Esophagus (tissue), 2 donors: ENCODE results near the gene RBM20. TPM values are rescaled to one million over a fixed set of nuclear protein-coding genes. Genes with fewer than 3 reads are reported as not detected.

Source experiments
- H3K27ac ChIP-seq, 2 donors: one replicate each; pipeline ENCODE4 v1.5.1; 2013; ENCODE audit warnings: low read depth in 2 of 2, mild to moderate bottlenecking in 2 of 2, inconsistent platforms in 1 of 2, low read length in 1 of 2, moderate library complexity in 1 of 2
- H3K27me3 ChIP-seq, 2 donors: one replicate each; pipeline ENCODE4 v1.6.1; 2013; ENCODE audit warnings: low read length in 2 of 2, control low read depth in 1 of 2, mild to moderate bottlenecking in 1 of 2; ENCODE audit not compliant: insufficient read depth in 2 of 2, control insufficient read depth in 1 of 2
- H3K36me3 ChIP-seq, 2 donors: one replicate each; pipeline ENCODE4 v1.6.1; 2013; ENCODE audit warnings: low read length in 1 of 2; ENCODE audit not compliant: control insufficient read depth in 2 of 2, insufficient read depth in 2 of 2
- H3K4me1 ChIP-seq, 2 donors: one replicate each; pipeline ENCODE4 v1.6.1; 2013; ENCODE audit warnings: low read length in 1 of 2; ENCODE audit not compliant: control insufficient read depth in 2 of 2, insufficient read depth in 2 of 2
- H3K4me3 ChIP-seq, 2 donors: one replicate each; pipeline ENCODE4 v1.5.1; 2013; ENCODE audit warnings: low read length in 2 of 2, mild to moderate bottlenecking in 2 of 2, low read depth in 1 of 2, moderate library complexity in 1 of 2
- H3K9me3 ChIP-seq, 2 donors: one replicate each; pipeline ENCODE4 v1.6.1; 2013; ENCODE audit warnings: mild to moderate bottlenecking in 2 of 2, low read depth in 1 of 2, low read length in 1 of 2, moderate library complexity in 1 of 2; ENCODE audit not compliant: control insufficient read depth in 2 of 2, insufficient read depth in 1 of 2
- WGBS, 2 donors: extraction: QIAGEN DNeasy Blood & Tissue Kit; methylation state at CpG; one replicate each; pipeline ENCODE4 v1.1.7; 2013; 5-methylcytosine and 5-hydroxymethylcytosine counted together
- polyA plus RNA-seq, 2 donors: library from polyadenylated mRNA; stranded (reverse); fragments of 200-250 nt; gene quantifications; one replicate each; pipeline ENCODE4 v1.2.3, GENCODE V29; 2013
- donor health status: healthy with polysubstance abuse.
- donor health status: Bipolar disorder and iron deficiency.

The RBM20 gene
- polyA plus RNA-seq, 2 donors = 2.7 to 7.2 TPM

DNA sequence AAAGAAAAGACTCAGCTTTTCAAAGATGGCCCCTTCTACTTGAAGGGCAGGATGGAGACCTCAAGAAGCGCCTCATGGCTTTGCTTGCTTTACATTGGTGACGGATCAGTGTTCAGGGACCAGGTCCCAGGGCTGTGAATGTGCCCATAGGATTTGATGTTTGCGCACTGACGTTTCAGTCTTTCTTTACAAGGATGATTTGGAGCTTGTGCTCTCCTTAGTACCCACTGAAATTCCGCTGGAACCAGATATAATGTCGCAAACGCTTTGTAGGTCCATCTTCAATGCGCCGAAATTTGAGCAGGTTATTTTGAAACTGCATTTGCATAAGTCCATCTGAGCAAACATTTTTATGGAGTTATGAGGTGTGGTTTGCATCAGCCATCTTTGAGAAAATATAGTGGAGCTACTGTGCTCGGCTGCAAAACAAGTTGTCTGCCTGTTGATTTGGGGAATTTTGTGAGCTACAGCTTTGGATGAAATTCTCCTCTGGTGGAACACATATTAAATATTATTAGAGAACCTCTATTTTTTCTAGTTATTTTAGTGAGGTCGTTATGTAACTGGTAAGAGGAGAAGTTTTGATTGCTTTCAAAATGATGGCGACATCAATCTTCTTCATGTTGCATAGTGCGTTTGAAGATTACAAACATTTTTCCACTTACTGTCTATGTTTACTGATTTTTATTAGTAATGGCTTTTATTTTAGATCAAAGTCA, 2.4 kb downstream of the RBM20 start:
- 82 to 83% methylated on average over 13 of the region's 13 CpGs for WGBS, 2 donors

DNA sequence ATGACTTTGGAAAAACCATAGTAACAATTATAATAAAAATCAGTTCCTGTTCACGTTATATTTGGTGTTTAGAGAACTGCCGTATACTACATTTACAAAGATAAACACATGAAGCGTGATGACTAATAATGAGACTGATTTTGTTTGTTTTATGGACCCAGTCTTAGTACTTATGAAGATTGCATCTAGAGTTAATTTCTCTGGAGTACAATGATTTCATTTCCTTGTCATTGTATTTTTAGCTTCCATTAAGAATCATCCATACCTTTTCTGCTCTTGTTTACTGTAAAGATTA, 2.9 kb downstream of the RBM20 start:
- Histone ChIP-seq H3K36me3 (no peaks in the 10 kb centered on the region), H3K4me1 (peaks cover 4 to 6% of the 10 kb centered on the region in 2 donors), H3K4me3 (no peak overlapping the region), H3K9me3 (no peaks in the 10 kb centered on the region), H3K27me3 (peaks cover 9 to 21% of the 10 kb centered on the region in 2 donors), H3K27ac (no peak overlapping the region)
- WGBS, 2 donors = 64 to 66% methylated on average over 3 of the region's 3 CpGs

More for the DNA sequence above, 2.4 kb downstream of the RBM20 start:
- no peak overlapping the region for H3K4me3 ChIP-seq
- H3K36me3 ChIP-seq = no peaks in the 10 kb centered on the region
- no peak overlapping the region for H3K27ac ChIP-seq
- no peaks in the 10 kb centered on the region for H3K9me3 ChIP-seq
- H3K27me3 ChIP-seq = peaks cover 9 to 21% of the 10 kb centered on the region in 2 donors
- H3K4me1 ChIP-seq = peaks cover 4 to 6% of the 10 kb centered on the region in 2 donors

DNA sequence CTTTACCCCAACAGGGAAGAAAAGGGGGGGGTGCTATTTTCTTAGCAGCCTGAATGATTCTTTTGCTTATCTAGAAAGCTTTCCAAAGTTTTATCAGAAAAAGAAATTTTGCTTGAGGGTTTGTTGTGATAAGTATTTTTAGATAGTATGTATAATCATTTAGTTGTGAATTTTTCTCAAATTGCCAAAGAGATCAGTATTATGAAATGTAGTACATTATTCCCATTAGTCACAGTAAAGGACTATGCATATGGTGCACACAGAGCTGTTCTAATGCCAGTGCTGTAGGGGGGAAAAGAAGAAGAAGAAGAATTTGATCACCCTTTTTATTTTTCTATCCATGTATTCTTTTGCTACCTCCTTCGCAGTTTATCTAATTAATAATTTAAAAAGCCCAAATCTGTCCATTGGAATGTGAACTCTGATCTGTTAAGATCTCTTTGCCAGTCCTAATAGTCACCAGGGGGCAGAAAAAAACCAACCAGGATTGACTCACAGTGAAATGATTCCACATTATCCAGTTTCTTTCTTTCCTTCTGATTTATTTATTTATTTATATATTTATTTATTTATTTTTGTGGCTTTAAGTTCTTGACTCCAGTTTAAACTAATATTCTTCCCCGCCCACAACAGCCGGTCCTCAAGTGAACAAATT, 4.7 kb downstream of the RBM20 start:
- Histone ChIP-seq H3K27me3 (peaks cover 6 to 15% of the 10 kb centered on the region in 2 donors), H3K4me1 (peaks cover 2 to 5% of the 10 kb centered on the region in 2 donors)
- WGBS, 2 donors = 89 to 93% methylated on average over 3 of the region's 3 CpGs

DNA sequence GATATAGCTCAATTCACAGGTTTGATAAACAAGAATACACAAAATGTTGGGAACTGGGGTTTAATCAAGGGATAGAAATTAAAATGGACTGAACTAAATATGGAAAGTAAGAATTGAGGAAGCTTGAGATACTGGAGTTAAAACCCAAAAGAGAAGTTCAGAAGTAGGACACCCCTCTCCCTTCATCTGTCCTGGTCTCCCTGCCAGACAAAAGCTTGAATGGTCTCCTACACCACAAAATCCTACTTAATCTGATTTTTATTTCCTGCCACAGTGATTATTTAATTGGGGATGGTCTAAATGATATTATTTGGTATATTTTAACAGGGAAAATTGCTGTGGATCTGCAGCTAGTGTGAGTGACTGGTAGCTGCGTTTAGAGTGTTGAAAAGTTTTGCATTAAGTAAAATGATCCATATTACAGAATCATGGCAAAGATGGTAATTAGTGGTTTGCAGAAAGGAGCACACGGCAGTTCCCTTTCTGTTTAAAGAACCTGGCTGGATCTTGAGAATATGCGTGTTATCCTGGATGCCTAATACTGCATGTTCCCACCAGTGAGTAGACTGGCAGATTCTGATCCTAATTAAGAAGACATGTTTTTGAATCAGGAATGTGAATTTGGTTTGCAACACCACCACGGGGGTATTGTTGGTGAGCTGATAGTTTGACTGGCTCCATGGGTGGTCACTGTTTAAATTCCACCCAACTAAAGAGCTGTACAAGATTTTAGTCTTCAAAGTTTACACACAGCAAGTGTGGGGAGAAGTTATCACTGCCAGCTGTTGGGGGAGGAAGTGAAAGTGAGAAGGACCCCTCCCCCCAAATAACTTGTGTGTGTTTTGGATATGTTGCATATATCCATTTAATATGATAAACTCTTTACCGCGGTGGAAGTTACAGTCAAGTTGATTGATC, 5.5 kb downstream of the RBM20 start:
- Histone ChIP-seq H3K36me3 (no peaks in the 10 kb centered on the region), H3K4me1 (no peaks in the 10 kb centered on the region), H3K27ac (no peak overlapping the region), H3K9me3 (no peaks in the 10 kb centered on the region), H3K4me3 (no peak overlapping the region), H3K27me3 (peaks cover 6 to 8% of the 10 kb centered on the region in 2 donors)
- 74% methylated on average over 6 of the region's 6 CpGs for WGBS, 2 donors

More for the DNA sequence above, 4.7 kb downstream of the RBM20 start:
- no peaks in the 10 kb centered on the region for H3K36me3 ChIP-seq
- no peak overlapping the region for H3K27ac ChIP-seq
- no peaks in the 10 kb centered on the region for H3K9me3 ChIP-seq
- no peak overlapping the region for H3K4me3 ChIP-seq

DNA sequence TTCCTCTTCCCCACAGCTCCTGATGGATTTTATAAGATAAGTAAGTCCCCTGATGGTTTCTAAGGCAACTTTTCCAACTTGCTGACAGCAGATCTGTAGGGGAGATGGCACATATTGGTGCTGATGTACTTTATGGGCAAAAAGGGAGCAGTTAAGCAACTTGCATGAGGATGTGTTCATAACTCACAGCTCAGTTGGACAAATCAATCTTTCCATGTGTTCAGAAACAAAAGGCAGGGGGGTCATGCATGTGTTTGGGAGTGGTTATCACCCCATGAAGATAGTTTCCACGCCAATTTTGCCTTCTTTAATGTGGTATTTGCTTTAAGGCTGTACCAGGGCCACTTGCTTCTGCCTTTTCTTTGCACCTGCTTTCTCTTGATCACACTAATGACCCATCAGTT, 6.1 kb downstream of the RBM20 start:
- no peak overlapping the region for H3K27ac ChIP-seq
- WGBS, 2 donors = 65 to 71% methylated on average over 1 of the region's 1 CpG
- no peaks in the 10 kb centered on the region for H3K36me3 ChIP-seq
- no peaks in the 10 kb centered on the region for H3K4me1 ChIP-seq
- H3K4me3 ChIP-seq = no peak overlapping the region
- peaks cover under 1 to 8% of the 10 kb centered on the region in 2 donors for H3K27me3 ChIP-seq
- no peaks in the 10 kb centered on the region for H3K9me3 ChIP-seq

DNA sequence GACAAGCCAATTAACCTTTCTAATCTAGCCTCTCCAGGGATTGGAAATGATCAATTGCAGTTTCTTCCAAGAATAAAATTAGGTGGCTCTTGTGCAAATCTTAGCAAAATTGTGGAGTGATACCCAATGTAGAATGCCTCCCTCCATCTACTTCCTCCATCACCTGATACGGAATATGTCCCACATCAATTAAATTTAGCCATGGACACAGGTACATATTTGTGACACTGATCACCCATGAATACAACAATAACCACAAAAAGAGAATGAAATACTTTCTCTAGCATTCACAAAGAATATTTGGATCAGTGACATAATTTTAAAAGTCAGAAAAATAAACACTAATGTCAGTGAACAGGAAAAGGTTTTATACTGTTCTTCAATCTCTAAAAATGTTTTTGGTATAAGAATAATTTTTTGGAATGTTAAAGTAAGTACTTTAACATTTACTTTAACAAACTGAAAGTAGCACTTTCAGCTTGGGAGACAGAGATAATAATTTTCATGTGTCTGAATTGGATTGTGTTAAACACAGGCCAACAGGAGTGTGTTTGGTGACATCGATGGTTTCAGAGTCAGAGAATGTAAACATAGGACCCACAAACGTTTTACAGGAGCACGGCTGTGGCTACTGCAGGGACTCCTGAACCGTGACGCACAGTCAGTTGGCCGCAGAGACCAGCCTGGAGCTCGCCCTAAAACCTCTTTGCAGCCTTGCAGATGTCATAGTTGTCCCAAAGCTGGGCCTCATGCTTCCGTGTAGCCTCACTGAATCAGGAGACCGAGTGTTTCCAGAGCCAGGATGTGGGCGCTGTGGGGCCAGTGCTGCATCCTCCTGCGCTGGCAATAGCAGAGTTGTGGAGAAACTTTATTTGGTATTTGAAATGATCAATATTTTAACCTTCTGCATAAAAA, 7.2 kb downstream of the RBM20 start:
- WGBS, 2 donors = 49 to 62% methylated on average over 12 of the region's 12 CpGs
- H3K27ac ChIP-seq = no peak overlapping the region
- H3K4me3 ChIP-seq = no peak overlapping the region
- peaks cover 0 to 7% of the 10 kb centered on the region in 2 donors for H3K27me3 ChIP-seq
- H3K36me3 ChIP-seq = no peaks in the 10 kb centered on the region
- H3K4me1 ChIP-seq = no peaks in the 10 kb centered on the region
- no peaks in the 10 kb centered on the region for H3K9me3 ChIP-seq

DNA sequence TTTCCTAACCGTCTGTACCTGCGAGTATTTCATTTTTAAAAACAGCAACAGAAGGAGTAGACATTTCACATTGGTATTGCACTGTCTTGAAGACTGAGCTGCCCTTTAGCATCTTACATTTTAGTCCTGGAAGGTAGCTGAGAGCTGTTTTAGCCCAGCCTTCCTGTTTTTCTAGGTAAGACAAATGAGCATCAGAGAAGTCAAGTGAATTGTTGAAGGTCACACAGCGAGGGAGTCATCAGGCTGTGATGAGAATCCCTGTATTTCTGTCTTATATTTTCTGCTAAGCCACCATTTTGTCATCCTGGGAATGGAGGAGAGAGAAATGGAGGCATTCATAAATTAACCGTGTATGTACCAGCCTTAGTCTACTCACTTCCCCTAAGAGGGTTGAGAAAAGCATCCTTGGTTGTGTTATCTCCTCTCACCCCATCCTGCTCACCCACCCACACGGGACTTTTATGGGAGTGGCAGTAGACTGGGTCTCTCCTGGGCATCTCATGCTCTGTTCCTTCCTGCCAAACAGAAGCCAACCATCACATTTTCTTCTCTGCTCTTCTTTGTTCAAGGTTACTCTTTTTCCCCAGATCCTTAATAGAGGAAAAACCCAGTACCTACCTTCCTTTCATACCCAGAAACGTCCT, 8.5 kb downstream of the RBM20 start:
- Histone ChIP-seq H3K27ac (no peak overlapping the region), H3K27me3 (peaks cover 0 to 5% of the 10 kb centered on the region in 2 donors)
- WGBS, 2 donors = 79% methylated on average over 6 of the region's 6 CpGs

DNA sequence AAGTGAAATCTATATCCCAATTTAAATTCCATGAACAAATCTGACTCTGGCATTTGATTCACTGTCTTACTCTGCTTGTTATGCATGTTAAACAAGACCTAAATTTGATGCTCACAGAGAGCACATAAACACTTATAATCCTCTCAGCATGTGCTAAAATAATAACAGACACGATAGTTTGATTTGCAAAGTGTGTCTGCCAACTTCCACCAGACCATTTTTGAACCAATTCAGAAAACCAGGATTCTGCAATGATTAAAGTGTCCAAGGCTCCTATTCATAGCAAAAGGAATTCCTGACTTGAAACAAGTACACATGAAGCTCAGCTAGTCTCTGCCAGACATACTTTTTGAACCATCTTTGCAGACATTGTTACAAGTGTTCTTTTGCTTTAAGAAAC, 11.2 kb downstream of the RBM20 start:
- no peak overlapping the region for H3K4me3 ChIP-seq
- H3K4me1 ChIP-seq = no peaks in the 10 kb centered on the region
- WGBS, 2 donors = 26 to 31% methylated on average over 1 of the region's 1 CpG
- no peak overlapping the region for H3K27ac ChIP-seq
- peaks cover 0 to under 1% of the 10 kb centered on the region in 2 donors for H3K27me3 ChIP-seq
- H3K36me3 ChIP-seq = no peaks in the 10 kb centered on the region
- no peaks in the 10 kb centered on the region for H3K9me3 ChIP-seq

More for the DNA sequence above, 8.5 kb downstream of the RBM20 start:
- Histone ChIP-seq H3K4me1 (no peaks in the 10 kb centered on the region), H3K4me3 (no peak overlapping the region), H3K36me3 (no peaks in the 10 kb centered on the region), H3K9me3 (no peaks in the 10 kb centered on the region)
